CD4-positive, alpha-beta T cell treated with Interleukin-2 at 100 ng/mL for 4 hours (primary cell): ENCODE data around the gene SCN4A.

Experiments
- DNase-seq: peaks from one replicate; pipeline ENCODE4 v3.0.0-alpha.2; 2020; ENCODE audit warnings: low spot score

The SCN4A gene

GRCh38 chr17:64001763-64002529 lies 29.2 kb upstream of the SCN4A start:
- no peak for DNase-seq

GRCh38 chr17:64001091-64001579 lies 28.4 kb upstream of the SCN4A start:
- no peak for DNase-seq

GRCh38 chr17:63999680-64000531 lies 27.2 kb upstream of the SCN4A start:
- no peak for DNase-seq

GRCh38 chr17:63998721-63999679 lies 26.3 kb upstream of the SCN4A start:
- DNase-seq, result peak; percentile 34

- DNase-seq, result peak; percentile 74
Observed at GRCh38 chr17:63998050-63998720, 25.5 kb upstream of the SCN4A start, which contains the start of gene PRR29. PRR29 (plus strand) TSS chr17:63998351; CDS start chr17:63998365, 14 bp downstream.

GRCh38 chr17:63997341-63998048 lies 24.8 kb upstream of the SCN4A start:
- no peak for DNase-seq

- DNase-seq, result no peak
Observed at GRCh38 chr17:63996430-63997182, 23.9 kb upstream of the SCN4A start.

- DNase-seq, result no peak
Observed at GRCh38 chr17:63995626-63996025, 22.9 kb upstream of the SCN4A start.

- DNase-seq, result peak; percentile 73
Observed at GRCh38 chr17:63993368-63993985, 20.8 kb upstream of the SCN4A start.

GRCh38 chr17:63991611-63992010 lies 18.9 kb upstream of the SCN4A start:
- no peak for DNase-seq

- no peak for DNase-seq
Observed at GRCh38 chr17:63989622-63990345, 17.1 kb upstream of the SCN4A start.

GRCh38 chr17:63988741-63989621 lies 16.3 kb upstream of the SCN4A start:
- no peak for DNase-seq

- DNase-seq, result no peak
Observed at GRCh38 chr17:63988127-63988478, 15.4 kb upstream of the SCN4A start.

GRCh38 chr17:63987221-63988126 lies 14.8 kb upstream of the SCN4A start:
- DNase-seq, result no peak

GRCh38 chr17:63986821-63987220 lies 14.1 kb upstream of the SCN4A start:
- no peak for DNase-seq

- DNase-seq, result no peak
Observed at GRCh38 chr17:63985387-63986140, 12.8 kb upstream of the SCN4A start.
